PC-3 (cell line): Measurements from ENCODE around the gene UQCR10. TPM values are rescaled to one million over a fixed set of nuclear protein-coding genes. Genes with fewer than 3 reads are reported as not detected.

Experiments used
- ATAC-seq: fragments of 200-7000 bp; cut with Tn5 transposase; 2 replicates; pipeline ENCODE4 v1.9.1; 2020; ENCODE audit warnings: mild to moderate bottlenecking, moderate library complexity
- BruUV-seq: library from RNA; stranded (reverse); fragments of 400-500 nt; replicated peaks from 2 replicates; lab custom pipeline; 2021; lab: Mats Ljungman, UMichigan
- CTCF ChIA-PET: fragments of 300-600 bp; sonication (Branson Sonifier 250); formaldehyde crosslinking; loops from one replicate; lab custom pipeline; 2022; ENCODE audit warnings: antibody characterized with exemption; lab: Charles Lee
- POLR2A ChIA-PET: fragments of 300-600 bp; sonication (Branson Sonifier 250); formaldehyde crosslinking; loops from one replicate; lab custom pipeline; 2022; ENCODE audit warnings: antibody characterized with exemption; ENCODE audit not compliant: unreplicated experiment; lab: Charles Lee
- DNase-seq: peaks from one replicate; pipeline ENCODE4 v3.0.0-alpha.2; 2015
- H2AFZ ChIP-seq: fragments of 300-600 bp; sonication (generic); 2 replicates; pipeline ENCODE4 v1.6.0; 2016; ENCODE audit warnings: antibody characterized with exemption, low read length
- H3F3A ChIP-seq: fragments of 300-600 bp; sonication (generic); one replicate; pipeline ENCODE4 v1.6.0; 2017; ENCODE audit warnings: antibody characterized with exemption, low read length, control low read depth, mild to moderate bottlenecking; ENCODE audit not compliant: unreplicated experiment
- H3K27ac ChIP-seq: fragments of 300-600 bp; sonication (generic); 2 replicates; pipeline ENCODE4 v1.5.1; 2016; ENCODE audit warnings: mild to moderate bottlenecking, low read length
- H3K27me3 ChIP-seq: fragments of 300-600 bp; sonication (generic); 2 replicates; pipeline ENCODE4 v1.6.1; 2016; ENCODE audit warnings: low read length, mixed read lengths
- H3K36me3 ChIP-seq: fragments of 300-600 bp; sonication (generic); 2 replicates; pipeline ENCODE4 v1.6.1; 2016; ENCODE audit warnings: low read depth, mixed run types, low read length, mixed read lengths
- H3K4me1 ChIP-seq: fragments of 300-600 bp; sonication (generic); 2 replicates; pipeline ENCODE4 v1.5.1; 2016; ENCODE audit warnings: low read length; ENCODE audit not compliant: insufficient read depth
- H3K4me2 ChIP-seq: fragments of 300-600 bp; sonication (generic); 2 replicates; pipeline ENCODE4 v1.6.0; 2016; ENCODE audit warnings: low read length
- H3K4me3 ChIP-seq: fragments of 300-600 bp; sonication (generic); 2 replicates; pipeline ENCODE4 v1.5.1; 2016; ENCODE audit warnings: mild to moderate bottlenecking, low read length, mixed read lengths
- H3K79me2 ChIP-seq: fragments of 300-600 bp; sonication (generic); 2 replicates; pipeline ENCODE4 v1.6.1; 2017; ENCODE audit warnings: low read length, mixed read lengths
- H3K9ac ChIP-seq: fragments of 300-600 bp; sonication (generic); 2 replicates; pipeline ENCODE4 v1.6.0; 2016; ENCODE audit warnings: mild to moderate bottlenecking, low read length
- H3K9me2 ChIP-seq: fragments of 300-600 bp; sonication (generic); replicated peaks from 2 replicates; pipeline ENCODE4 v1.6.1; 2016; ENCODE audit warnings: mixed run types, low read length, mixed read lengths
- H3K9me3 ChIP-seq: fragments of 300-600 bp; sonication (generic); 2 replicates; pipeline ENCODE4 v1.6.1; 2016; ENCODE audit warnings: low read length, mixed read lengths
- H4K20me1 ChIP-seq: fragments of 300-600 bp; sonication (generic); 2 replicates; pipeline ENCODE4 v1.6.1; 2016; ENCODE audit warnings: low read length, mixed read lengths
- CTCF ChIP-seq: fragments of 300-600 bp; sonication (generic); conservative IDR thresholded peaks from 2 replicates; pipeline ENCODE4 v1.5.1; 2017; ENCODE audit warnings: antibody characterized with exemption, low read depth, mild to moderate bottlenecking, low read length
- EZH2 ChIP-seq: fragments of 300-600 bp; sonication (generic); IDR thresholded peaks from one replicate; pipeline ENCODE4 v1.6.1; 2017; ENCODE audit warnings: antibody characterized with exemption, mild to moderate bottlenecking, low read length; ENCODE audit not compliant: unreplicated experiment
- EZH2phosphoT487 ChIP-seq: fragments of 300-600 bp; sonication (generic); IDR thresholded peaks from 2 replicates; pipeline ENCODE4 v1.6.1; 2018; ENCODE audit warnings: mild to moderate bottlenecking, antibody characterized with exemption, low read length, borderline replicate concordance
- intact Hi-C: fragments of 100-400 bp; cut with micrococcal nuclease; formaldehyde crosslinking; loops from 2 replicates; pipeline ENCODE4 v1.9.0; 2023
- total RNA-seq: library from RNA; depleted of rRNA; stranded (reverse); fragments of >200 nt; gene quantifications from 2 replicates; pipeline ENCODE4 v1.2.3, GENCODE V29; 2014

Gene UQCR10
- total RNA-seq, 1 experiment from 2014 or later: 196 TPM

GRCh38 chr22:29735416-29735815 is 31.8 kb upstream of the UQCR10 start:
- intact Hi-C loops: no loop called here
- no peak overlapping the region for H3K4me2 ChIP-seq
- no peak overlapping the region for H2AFZ ChIP-seq
- DNase-seq: no peak
- H3F3A ChIP-seq: no peaks in the 10 kb centered on the region
- H3K36me3 ChIP-seq: no peaks in the 10 kb centered on the region
- H3K27me3 ChIP-seq: no peaks in the 10 kb centered on the region
- H3K9ac ChIP-seq: no peak overlapping the region
- H3K9me2 ChIP-seq: no peaks in the 10 kb centered on the region
- ChIA-PET POLR2A (no interaction called here), CTCF (no interaction called here)
- BruUV-seq: no TSS peak
- H3K27ac ChIP-seq: no peak overlapping the region
- H3K4me3 ChIP-seq: no peak overlapping the region
- no peaks in the 10 kb centered on the region for H3K9me3 ChIP-seq
- TF ChIP-seq EZH2 (no peak), EZH2phosphoT487 (no peak), CTCF (no peak)
- no peaks in the 10 kb centered on the region for H3K4me1 ChIP-seq
- H4K20me1 ChIP-seq: no peaks in the 10 kb centered on the region
- H3K79me2 ChIP-seq: no peaks in the 10 kb centered on the region
- ATAC-seq: no peak

GRCh38 chr22:29737251-29738117 is 29.7 kb upstream of the UQCR10 start:
- ATAC-seq (no peak), DNase-seq (no peak)
- Histone ChIP-seq H3K9ac (no peak overlapping the region), H3K9me3 (no peaks in the 10 kb centered on the region), H2AFZ (no peak overlapping the region), H3K9me2 (no peaks in the 10 kb centered on the region), H3K4me3 (no peak overlapping the region), H3F3A (no peaks in the 10 kb centered on the region), H3K79me2 (no peaks in the 10 kb centered on the region), H3K4me2 (no peak overlapping the region), H4K20me1 (no peaks in the 10 kb centered on the region), H3K36me3 (no peaks in the 10 kb centered on the region), H3K27ac (no peak overlapping the region), H3K4me1 (no peaks in the 10 kb centered on the region), H3K27me3 (no peaks in the 10 kb centered on the region)
- TF ChIP-seq CTCF: no peak
- no peak for TF ChIP-seq EZH2
- no peak for TF ChIP-seq EZH2phosphoT487
- BruUV-seq: no TSS peak
- POLR2A ChIA-PET: no interaction called here
- intact Hi-C loops: no loop called here
- CTCF ChIA-PET: no interaction called here

GRCh38 chr22:29738118-29738815 is 28.9 kb upstream of the UQCR10 start:
- Histone ChIP-seq H3K27ac (no peak overlapping the region), H3K4me3 (no peak overlapping the region), H3K9me3 (no peaks in the 10 kb centered on the region), H3K9ac (no peak overlapping the region), H3K79me2 (no peaks in the 10 kb centered on the region), H3K36me3 (no peaks in the 10 kb centered on the region), H3K9me2 (no peaks in the 10 kb centered on the region), H3K4me1 (no peaks in the 10 kb centered on the region), H3F3A (no peaks in the 10 kb centered on the region), H3K4me2 (no peak overlapping the region), H2AFZ (no peak overlapping the region), H3K27me3 (no peaks in the 10 kb centered on the region), H4K20me1 (no peaks in the 10 kb centered on the region)
- no peak for DNase-seq
- TF ChIP-seq EZH2phosphoT487: no peak
- TF ChIP-seq CTCF: no peak
- TF ChIP-seq EZH2: no peak
- ChIA-PET CTCF (no interaction called here), POLR2A (no interaction called here)
- no TSS peak for BruUV-seq
- intact Hi-C loops: no loop called here
- ATAC-seq: no peak
